Measurements from ENCODE around the gene PKHD1.

Gene PKHD1

GRCh38 chr6:52055451-52055850 is 32.0 kb downstream of the PKHD1 start:
- DNase-seq = no peak
- in situ Hi-C loops (cut with MboI; ENCODE audit: low pct_unique_long_range_greater_than_20kb, low sequenced_read_pairs) = no loop called here

GRCh38 chr6:52053038-52053695 is 34.2 kb downstream of the PKHD1 start:
- in situ Hi-C loops (cut with MboI; ENCODE audit: low pct_unique_long_range_greater_than_20kb, low sequenced_read_pairs) = no loop called here
- DNase-seq = no peak

DNA sequence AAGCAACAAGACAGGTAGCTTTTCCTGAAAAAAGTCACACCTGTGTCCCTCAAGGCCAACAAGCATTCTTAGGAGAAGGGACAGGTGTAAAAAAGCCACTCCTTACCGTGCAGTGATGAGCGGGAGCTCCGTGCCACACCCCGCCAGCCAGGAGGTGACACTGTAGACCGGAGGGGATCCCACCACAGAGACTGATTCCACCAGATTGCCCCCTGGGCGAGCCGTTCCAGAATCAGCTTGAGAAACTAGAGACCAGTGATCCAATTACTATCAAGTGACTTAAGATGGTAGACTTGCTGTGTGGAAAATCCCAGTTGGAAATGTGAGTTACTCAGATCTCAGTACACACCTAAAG is 37.4 kb downstream of the PKHD1 start:
- in situ Hi-C loops (cut with MboI; ENCODE audit: low pct_unique_long_range_greater_than_20kb, low sequenced_read_pairs) = no loop called here
- no peak for DNase-seq

DNA sequence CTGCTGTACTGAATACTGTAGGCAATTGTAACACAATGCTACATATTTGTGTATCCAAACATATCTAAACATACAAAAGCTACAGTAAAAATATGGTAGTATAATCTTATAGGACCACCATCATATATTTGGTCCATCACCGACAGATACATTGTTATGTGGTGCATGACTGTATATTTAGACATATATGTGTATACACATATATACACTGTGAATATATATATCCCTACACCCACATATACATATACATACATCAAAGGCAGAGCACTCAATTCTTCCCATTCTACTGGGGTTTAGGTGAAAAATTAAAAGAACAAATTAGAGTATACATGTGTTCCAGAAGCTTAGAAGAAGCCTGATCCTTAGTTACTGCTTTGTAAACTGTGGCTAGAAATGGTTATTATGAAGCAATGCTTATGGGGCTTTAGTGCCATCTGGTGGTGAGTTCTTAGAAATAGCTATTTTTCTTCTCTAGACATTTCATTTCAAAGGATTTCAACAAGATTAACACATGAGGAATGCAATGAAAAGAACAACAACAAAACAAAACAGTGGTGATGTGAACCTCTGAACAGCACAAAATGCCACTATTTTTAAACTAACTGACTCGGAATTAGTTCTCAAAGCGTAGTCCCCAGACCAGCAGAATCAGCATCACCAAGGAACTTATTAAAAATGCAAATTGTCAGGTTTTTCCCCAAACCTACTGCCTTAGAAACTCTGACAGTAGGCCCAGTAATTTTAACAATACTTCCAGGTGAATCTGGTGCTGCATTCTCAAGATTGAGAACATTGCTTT is 38.0 kb downstream of the PKHD1 start:
- DNase-seq = peak; percentile 52
- in situ Hi-C loops (cut with MboI; ENCODE audit: low pct_unique_long_range_greater_than_20kb, low sequenced_read_pairs) = no loop called here

- no peak for DNase-seq
These were observed 41.0 kb downstream of the PKHD1 start for GRCh38 chr6:52046456-52046855.

DNA sequence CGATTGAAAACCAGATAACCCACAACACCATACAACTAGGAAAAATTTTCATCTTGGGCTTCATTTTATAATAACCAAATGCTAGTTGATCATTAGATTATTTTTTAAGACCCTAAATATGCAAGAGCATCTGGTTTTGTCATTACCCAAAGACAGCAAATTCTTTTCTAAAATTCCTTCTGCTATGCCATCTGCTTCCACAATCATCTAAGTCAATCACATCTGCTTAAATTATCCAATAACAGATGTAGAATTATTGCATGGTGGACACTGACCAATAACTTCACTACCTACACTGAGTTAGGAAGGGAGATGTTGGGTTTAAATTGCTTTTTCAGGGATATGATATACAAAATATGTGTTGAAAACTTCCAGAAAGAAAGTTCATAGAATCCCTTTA is 41.9 kb downstream of the PKHD1 start:
- no peak for DNase-seq
- in situ Hi-C loops (cut with MboI; ENCODE audit: low pct_unique_long_range_greater_than_20kb, low sequenced_read_pairs) = no loop called here

More at GRCh38 chr6:52046456-52046855, 41.0 kb downstream of the PKHD1 start:
- in situ Hi-C loops (cut with MboI; ENCODE audit: low pct_unique_long_range_greater_than_20kb, low sequenced_read_pairs) = no loop called here

DNA sequence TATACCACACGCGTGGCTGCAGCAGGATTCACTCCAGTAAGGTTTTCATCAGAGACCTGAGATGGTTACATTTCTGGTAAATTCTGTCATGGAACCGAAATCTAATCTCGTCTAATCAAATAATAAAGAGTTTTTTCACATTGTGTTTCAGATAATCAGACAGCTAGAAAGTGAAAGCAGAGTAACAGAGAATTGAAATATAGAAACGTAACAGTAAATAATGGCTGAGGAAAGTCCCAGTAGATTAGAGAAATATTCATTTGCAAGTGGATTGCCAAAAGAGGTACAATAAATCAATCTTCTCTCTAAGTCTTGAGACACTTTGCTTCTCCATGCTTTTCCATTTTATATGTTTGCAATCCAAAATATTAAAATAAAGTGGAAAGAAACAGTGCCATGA is 42.4 kb downstream of the PKHD1 start:
- in situ Hi-C loops (cut with MboI; ENCODE audit: low pct_unique_long_range_greater_than_20kb, low sequenced_read_pairs) = no loop called here
- DNase-seq = no peak

DNA sequence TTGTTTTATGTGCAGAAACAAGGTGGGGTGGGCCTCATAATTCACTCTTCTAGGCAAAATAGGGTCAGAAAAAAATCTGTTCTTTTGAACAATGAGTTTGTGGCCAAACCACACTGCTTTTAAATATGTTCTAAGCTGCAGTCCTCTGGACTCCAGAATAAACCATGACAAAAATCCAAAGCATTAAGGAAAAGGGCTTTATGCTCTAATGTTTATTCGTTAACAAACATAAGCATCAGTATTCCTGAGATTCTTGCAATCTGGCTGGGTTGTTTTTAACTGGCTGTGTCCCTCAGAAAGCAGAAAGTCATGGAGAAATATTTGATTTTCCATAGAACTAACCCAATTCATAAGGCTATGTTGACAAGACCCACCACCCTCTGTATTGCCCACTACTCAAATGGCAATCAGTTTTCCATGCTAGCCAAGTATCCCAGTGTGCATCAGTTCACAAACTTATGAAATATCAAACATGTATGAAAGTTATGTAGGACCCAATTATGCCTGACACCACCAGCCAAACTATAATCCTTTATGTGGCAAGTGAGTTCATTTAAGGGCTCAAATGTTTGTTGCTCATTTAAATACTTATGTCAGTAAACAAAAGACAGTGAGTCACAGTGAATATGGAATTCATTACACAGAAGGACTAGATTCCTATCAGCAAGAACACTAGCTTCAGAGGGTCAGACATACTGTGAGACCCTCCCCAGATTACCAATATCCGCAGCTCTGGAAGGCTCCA is 45.1 kb downstream of the PKHD1 start:
- DNase-seq = no peak
- in situ Hi-C loops (cut with MboI; ENCODE audit: low pct_unique_long_range_greater_than_20kb, low sequenced_read_pairs) = no loop called here

- in situ Hi-C loops (cut with MboI; ENCODE audit: low pct_unique_long_range_greater_than_20kb, low sequenced_read_pairs) = no loop called here
- DNase-seq = no peak
These were observed 46.3 kb downstream of the PKHD1 start for GRCh38 chr6:52041134-52041533.

DNA sequence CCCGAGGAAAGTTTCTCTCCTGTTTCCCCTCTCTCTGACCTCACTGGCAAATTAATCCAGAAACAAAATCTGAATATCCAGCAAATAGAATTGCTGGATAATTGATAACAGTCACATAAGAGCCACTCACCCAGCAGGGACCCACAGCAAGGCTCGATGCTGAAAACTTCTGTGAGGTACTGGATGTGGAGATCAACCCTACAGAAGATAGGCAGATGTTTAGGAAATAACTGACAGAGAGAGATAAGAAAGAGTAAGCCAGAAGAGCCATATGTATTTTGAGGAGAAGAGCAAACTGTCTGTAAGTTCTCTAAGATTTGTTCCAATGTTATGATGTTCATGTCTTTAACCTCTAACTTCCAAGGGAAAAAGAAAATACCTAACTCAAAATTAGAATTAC is 59.7 kb downstream of the PKHD1 start:
- no peak for DNase-seq
- in situ Hi-C loops (cut with MboI; ENCODE audit: low pct_unique_long_range_greater_than_20kb, low sequenced_read_pairs) = no loop called here

- no peak for DNase-seq
- in situ Hi-C loops (cut with MboI; ENCODE audit: low pct_unique_long_range_greater_than_20kb, low sequenced_read_pairs) = no loop called here
These were observed 62.9 kb downstream of the PKHD1 start for GRCh38 chr6:52024451-52025068.

DNA sequence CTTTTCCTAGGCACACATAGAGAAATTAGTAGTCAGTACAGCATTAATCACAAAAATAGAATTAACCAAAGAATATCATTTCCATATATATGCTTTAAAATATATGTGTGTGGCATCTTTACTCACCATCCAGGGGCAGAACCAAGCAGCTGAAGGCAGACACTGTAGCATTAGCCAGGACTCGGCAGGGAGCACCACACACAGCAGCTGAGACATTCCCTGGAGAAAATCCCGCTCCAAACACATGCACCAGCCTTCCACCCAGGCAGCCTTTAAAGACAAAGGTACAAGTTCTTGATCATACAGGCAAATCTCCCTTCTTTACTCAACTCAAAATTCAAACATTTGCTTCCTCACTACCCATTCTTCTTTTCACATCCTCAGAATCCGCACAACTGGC is 64.7 kb downstream of the PKHD1 start:
- in situ Hi-C loops (cut with MboI; ENCODE audit: low pct_unique_long_range_greater_than_20kb, low sequenced_read_pairs) = no loop called here
- no peak for DNase-seq

DNA sequence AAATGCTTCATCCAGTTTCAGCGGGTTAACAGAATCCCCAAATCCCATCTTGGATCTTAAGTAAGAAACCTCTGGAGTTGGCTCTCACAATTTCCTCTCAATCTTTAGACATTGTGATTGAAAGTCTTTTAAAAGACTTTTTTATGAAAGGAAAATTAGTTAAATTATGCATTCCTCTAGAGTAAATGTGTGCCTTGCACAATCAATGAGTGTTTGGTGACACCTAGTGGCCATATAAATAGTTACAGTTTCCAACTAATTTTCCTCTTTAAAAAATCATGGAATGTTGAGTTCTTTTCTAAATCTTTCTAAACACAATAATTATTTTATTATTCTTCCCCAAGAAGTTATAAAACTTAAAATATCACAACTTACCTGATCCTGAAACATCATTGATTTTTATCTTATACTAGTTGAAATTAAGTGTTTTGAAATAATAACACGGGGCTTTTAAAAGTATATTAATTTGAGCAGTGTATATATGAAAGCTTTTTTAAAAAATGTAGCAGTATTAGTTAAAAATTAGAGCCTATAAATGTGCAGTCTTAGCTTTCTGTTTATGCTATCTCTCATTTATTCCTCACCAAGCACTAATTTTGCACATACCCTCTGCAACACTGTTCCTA is 66.4 kb downstream of the PKHD1 start:
- DNase-seq = peak; percentile 41
- in situ Hi-C loops (cut with MboI; ENCODE audit: low pct_unique_long_range_greater_than_20kb, low sequenced_read_pairs) = no loop called here

DNA sequence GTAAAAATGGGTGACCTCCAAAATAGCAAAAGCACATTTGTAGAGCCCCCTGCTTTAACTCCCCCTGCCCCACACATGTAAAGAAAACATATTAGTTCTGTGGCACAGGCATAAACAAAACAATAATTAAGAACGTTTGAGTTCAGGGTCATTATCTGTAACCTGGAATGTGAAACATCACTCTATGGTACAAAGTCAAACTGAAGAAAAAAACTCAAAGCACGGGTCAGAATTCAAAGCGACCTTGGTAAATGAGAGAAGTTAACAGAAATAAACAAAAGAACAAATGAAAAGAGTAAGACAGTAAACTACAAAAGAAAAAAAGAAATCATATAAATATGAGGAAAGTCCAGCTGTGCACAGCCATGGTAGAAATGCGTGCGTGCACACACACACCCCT is 67.5 kb downstream of the PKHD1 start:
- DNase-seq = no peak

GRCh38 chr6:52019092-52019491 is 68.3 kb downstream of the PKHD1 start:
- in situ Hi-C loops (cut with MboI; ENCODE audit: low pct_unique_long_range_greater_than_20kb, low sequenced_read_pairs) = no loop called here
- no peak for DNase-seq

More for the DNA sequence above, 67.5 kb downstream of the PKHD1 start:
- in situ Hi-C loops (cut with MboI; ENCODE audit: low pct_unique_long_range_greater_than_20kb, low sequenced_read_pairs) = no loop called here

DNA sequence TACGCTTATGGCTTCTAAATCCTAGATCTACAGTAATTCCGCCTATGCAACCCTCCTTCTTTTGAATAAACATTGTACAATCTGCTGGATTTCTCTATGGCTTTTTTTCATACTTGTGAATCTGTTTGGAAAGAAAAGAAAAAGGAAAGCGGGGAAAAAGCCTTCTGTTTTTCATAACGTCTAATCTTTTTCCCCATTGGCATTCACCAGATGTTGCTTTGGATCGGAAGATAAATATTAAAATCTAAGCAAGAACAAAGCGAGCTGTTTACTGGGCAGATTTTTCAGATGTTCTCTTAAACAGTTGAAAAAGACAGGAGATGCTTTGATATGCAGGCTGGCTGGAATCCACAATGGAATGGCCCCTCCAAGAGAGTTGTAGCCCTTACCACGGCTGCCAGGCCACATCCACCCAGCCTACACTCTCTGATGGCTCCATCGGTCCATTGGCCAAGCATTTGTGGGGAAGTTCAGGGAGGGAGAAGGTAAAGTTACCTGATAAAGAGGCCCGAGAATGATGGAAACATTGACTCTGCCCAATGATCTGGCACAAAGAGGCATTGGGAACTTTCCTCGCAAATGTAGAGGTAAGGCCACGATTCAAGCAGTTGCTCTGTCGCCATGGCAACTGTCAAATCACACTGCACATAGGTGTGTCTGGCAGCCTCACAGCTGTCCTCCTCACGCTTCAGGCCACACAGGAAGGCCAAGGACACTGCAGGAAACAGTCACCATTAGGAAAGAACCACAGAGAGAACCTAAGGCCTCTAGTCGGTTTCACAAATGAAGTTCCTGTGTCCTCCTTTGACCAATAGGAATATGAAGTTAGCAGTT is 70.3 kb downstream of the PKHD1 start:
- in situ Hi-C loops (cut with MboI; ENCODE audit: low pct_unique_long_range_greater_than_20kb, low sequenced_read_pairs) = no loop called here
- no peak for DNase-seq

- in situ Hi-C loops (cut with MboI; ENCODE audit: low pct_unique_long_range_greater_than_20kb, low sequenced_read_pairs) = no loop called here
These were observed 71.5 kb downstream of the PKHD1 start for GRCh38 chr6:52015953-52016352.

GRCh38 chr6:52014391-52014790 is 73.0 kb downstream of the PKHD1 start:
- in situ Hi-C loops (cut with MboI; ENCODE audit: low pct_unique_long_range_greater_than_20kb, low sequenced_read_pairs) = no loop called here

More at GRCh38 chr6:52015953-52016352, 71.5 kb downstream of the PKHD1 start:
- DNase-seq = no peak

More at GRCh38 chr6:52014391-52014790, 73.0 kb downstream of the PKHD1 start:
- no peak for DNase-seq

Measured in KBM-7 (cell line).